ENCODE results near the gene ADGRG3.

The ADGRG3 gene

DNA sequence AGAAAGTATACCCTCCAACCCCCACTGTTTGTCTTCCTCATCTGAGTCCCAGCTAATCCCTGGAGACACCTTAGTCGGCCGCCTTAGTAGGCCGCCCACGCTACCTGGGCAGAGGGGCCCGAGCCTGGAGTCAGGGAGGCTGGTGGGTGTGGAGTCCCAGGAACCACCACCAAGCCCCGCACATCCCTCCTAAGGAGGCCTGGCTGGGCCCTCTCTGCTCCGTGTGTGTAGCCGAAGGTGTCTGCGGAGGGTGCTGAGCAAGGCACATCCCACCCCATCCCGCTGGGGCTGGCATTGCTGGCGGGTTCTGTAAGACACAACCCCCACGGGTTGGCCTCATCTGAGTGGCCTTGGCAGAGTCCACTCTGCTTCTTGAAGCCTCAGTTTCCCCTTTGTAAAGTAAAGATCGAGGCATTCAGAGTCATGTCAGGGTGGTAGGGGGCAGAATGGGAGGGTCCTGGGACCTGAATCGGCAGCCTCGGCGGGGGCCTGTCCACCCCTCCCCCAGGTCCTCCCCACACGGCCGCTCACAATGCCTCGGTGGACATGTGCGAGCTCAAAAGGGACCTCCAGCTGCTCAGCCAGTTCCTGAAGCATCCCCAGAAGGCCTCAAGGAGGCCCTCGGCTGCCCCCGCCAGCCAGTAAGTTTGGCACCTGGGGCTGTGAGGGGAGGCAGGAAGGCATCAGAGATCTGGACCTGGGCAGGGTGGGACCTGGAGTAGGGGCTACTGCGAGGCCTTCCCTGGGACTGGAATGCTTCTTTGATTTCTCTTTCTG lies 15.2 kb upstream of the ADGRG3 start:
- ChIA-PET CTCF (interaction anchor here (1.0 to 1.2 kb wide), 2 partner anchors 77 to 104 kb away, joined by 3 to 4 read pairs; no protein-coding TSS in a partner anchor), POLR2A (interaction anchor here (0.9 kb wide), 1 partner anchor 82 kb away, joined by 3 read pairs; the partner anchor contains the start of gene KATNB1)
- DNase-seq (ENCODE audit: extremely low spot score): no peak
- TF ChIP-seq ELF4 (IDR thresholded peaks at IDR 0.05) (no peak), CTBP1 (IDR thresholded peaks at IDR 0.05; ENCODE audit: borderline replicate concordance) (no peak), TARDBP (IDR thresholded peaks at IDR 0.05) (no peak), ARNT (IDR thresholded peaks at IDR 0.05) (no peak), PKNOX1 (IDR thresholded peaks at IDR 0.05) (no peak), ZNF384 (IDR thresholded peaks at IDR 0.05) (no peak), L3MBTL2 (conservative IDR thresholded peaks at IDR 0.05) (no peak), SUZ12 (IDR thresholded peaks at IDR 0.05) (no peak), FOXK2 (IDR thresholded peaks at IDR 0.05) (no peak)

DNA sequence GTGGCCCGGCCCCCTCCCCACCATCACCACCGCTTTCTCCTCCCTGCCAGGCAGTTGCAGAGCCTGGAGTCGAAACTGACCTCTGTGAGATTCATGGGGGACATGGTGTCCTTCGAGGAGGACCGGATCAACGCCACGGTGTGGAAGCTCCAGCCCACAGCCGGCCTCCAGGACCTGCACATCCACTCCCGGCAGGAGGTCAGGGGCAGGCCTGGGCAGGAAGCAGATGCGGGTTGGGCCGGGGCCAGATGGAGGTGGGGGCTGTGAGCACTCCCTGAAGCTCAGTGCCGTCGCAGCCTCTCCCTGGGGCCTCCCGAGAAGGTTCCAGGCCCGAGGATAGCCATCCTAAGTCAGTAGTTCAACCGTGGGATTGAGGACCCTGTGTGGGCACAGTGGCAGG lies 14.2 kb upstream of the ADGRG3 start:
- DNase-seq (ENCODE audit: extremely low spot score): no peak
- CTCF ChIA-PET: interaction anchor here (0.6 to 1.0 kb wide), 2 partner anchors 72 to 103 kb away, joined by 3 read pairs; no protein-coding TSS in a partner anchor
- TF ChIP-seq CTBP1 (IDR thresholded peaks at IDR 0.05; ENCODE audit: borderline replicate concordance) (no peak), HDGF (IDR thresholded peaks at IDR 0.05; ENCODE audit: borderline replicate concordance) (no peak), ZNF384 (IDR thresholded peaks at IDR 0.05) (no peak), NFRKB (IDR thresholded peaks at IDR 0.05) (no peak), TARDBP (IDR thresholded peaks at IDR 0.05) (no peak), BHLHE40 (IDR thresholded peaks at IDR 0.05; ENCODE audit: borderline replicate concordance) (no peak), FOXK2 (IDR thresholded peaks at IDR 0.05) (no peak), ELF4 (IDR thresholded peaks at IDR 0.05) (no peak), LEF1 (IDR thresholded peaks at IDR 0.05; ENCODE audit: borderline replicate concordance) (no peak)
- POLR2A ChIA-PET: interaction anchor here (0.9 kb wide), 1 partner anchor 81 kb away, joined by 3 read pairs; the partner anchor contains the start of gene KATNB1

GRCh38 chr16:57656342-57656955 lies 11.7 kb upstream of the ADGRG3 start:
- CTCF ChIA-PET: no interaction called here
- DNase-seq (ENCODE audit: extremely low spot score): no peak
- POLR2A ChIA-PET: no interaction called here
- TF ChIP-seq PKNOX1 (IDR thresholded peaks at IDR 0.05): no peak
- no peak for TF ChIP-seq CTBP1 (IDR thresholded peaks at IDR 0.05; ENCODE audit: borderline replicate concordance)
- TF ChIP-seq SUZ12 (IDR thresholded peaks at IDR 0.05): no peak
- TF ChIP-seq TARDBP (IDR thresholded peaks at IDR 0.05): no peak
- no peak for TF ChIP-seq ZNF384 (IDR thresholded peaks at IDR 0.05)
- TF ChIP-seq SP1 (IDR thresholded peaks at IDR 0.05): no peak
- TF ChIP-seq NFRKB (IDR thresholded peaks at IDR 0.05): no peak

DNA sequence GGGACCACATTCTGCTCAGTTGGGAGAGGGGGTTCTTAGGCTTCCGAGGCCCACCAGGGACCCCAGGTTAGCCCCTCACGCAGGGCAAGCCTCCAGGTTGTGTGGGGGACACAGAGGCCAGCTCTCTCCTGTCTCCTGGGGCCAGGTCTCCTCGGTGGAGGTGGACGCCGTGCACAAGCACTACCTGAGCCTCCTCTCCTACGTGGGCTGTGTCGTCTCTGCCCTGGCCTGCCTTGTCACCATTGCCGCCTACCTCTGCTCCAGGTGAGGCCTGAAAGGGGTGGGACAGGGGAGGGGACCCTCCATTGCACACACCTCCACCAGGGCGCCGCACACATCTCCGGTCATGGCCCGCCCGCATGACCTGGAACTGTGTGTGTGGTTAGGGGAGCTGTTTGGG lies 10.9 kb upstream of the ADGRG3 start:
- no peak for DNase-seq (ENCODE audit: extremely low spot score)
- no peak for TF ChIP-seq FOXM1 (IDR thresholded peaks at IDR 0.05; ENCODE audit: borderline replicate concordance)
- CTCF ChIA-PET: no interaction called here
- POLR2A ChIA-PET: no interaction called here

GRCh38 chr16:57658130-57658877 lies 9.8 kb upstream of the ADGRG3 start:
- CTCF ChIA-PET: interaction anchor here (0.6 kb wide), 1 partner anchor 464 kb away, joined by 3 read pairs; no protein-coding TSS in a partner anchor
- TF ChIP-seq ZNF384 (IDR thresholded peaks at IDR 0.05) (no peak), PKNOX1 (IDR thresholded peaks at IDR 0.05) (no peak), ELF4 (IDR thresholded peaks at IDR 0.05) (no peak), FOXM1 (IDR thresholded peaks at IDR 0.05; ENCODE audit: borderline replicate concordance) (no peak), CTBP1 (IDR thresholded peaks at IDR 0.05; ENCODE audit: borderline replicate concordance) (no peak), FOXA1 (IDR thresholded peaks at IDR 0.05) (no peak), FOXK2 (IDR thresholded peaks at IDR 0.05) (no peak), ARNT (IDR thresholded peaks at IDR 0.05) (no peak), LEF1 (IDR thresholded peaks at IDR 0.05; ENCODE audit: borderline replicate concordance) (no peak), SP1 (IDR thresholded peaks at IDR 0.05) (no peak), BHLHE40 (IDR thresholded peaks at IDR 0.05; ENCODE audit: borderline replicate concordance) (no peak), NFRKB (IDR thresholded peaks at IDR 0.05) (no peak), TARDBP (IDR thresholded peaks at IDR 0.05) (no peak), L3MBTL2 (conservative IDR thresholded peaks at IDR 0.05) (no peak), SUZ12 (IDR thresholded peaks at IDR 0.05) (no peak), HDGF (IDR thresholded peaks at IDR 0.05; ENCODE audit: borderline replicate concordance) (no peak)
- DNase-seq (ENCODE audit: extremely low spot score): no peak
- POLR2A ChIA-PET: no interaction called here
